Esophagus squamous epithelium (tissue), 5 donors: ENCODE data around the gene PPM1L. TPM values are rescaled to one million over a fixed set of nuclear protein-coding genes. Genes with fewer than 3 reads are reported as not detected.

Experiments used
- DNase-seq: peaks from one replicate; lab custom pipeline; 2025; lab: John Stamatoyannopoulos, UW
- H3K27ac ChIP-seq, 4 donors: fragments of 200-600 bp; sonication (generic); one replicate each; pipeline ENCODE4 v1.5.1; 2016 to 2019; ENCODE audit warnings: mild to moderate bottlenecking in 1 of 4
- H3K27me3 ChIP-seq, 4 donors: fragments of 200-600 bp; sonication (generic); 1 replicate in 3 of 4; 2 replicates in 1 of 4; pipeline versions ENCODE4 v1.5.1 to v1.6.0; 2017 to 2021; ENCODE audit warnings: antibody characterized with exemption in 1 of 4
- H3K36me3 ChIP-seq, 3 donors: fragments of 200-600 bp; sonication (generic); one replicate each; pipeline ENCODE4 v1.5.1; 2016 to 2019
- H3K4me1 ChIP-seq, 3 donors: fragments of 200-600 bp; sonication (generic); one replicate each; pipeline ENCODE4 v1.5.1; 2017 to 2019
- H3K4me3 ChIP-seq, 4 donors: fragments of 200-600 bp; sonication (generic); 1 replicate in 3 of 4; 2 replicates in 1 of 4; pipeline ENCODE4 v1.5.1; 2016 to 2019; ENCODE audit warnings: mild to moderate bottlenecking in 2 of 4, moderate library complexity in 1 of 4
- H3K9me3 ChIP-seq, 3 donors: fragments of 200-600 bp; sonication (generic); one replicate each; pipeline ENCODE4 v1.5.1; 2016 to 2019
- POLR2A ChIP-seq, 4 donors: fragments of 450-650 bp; IDR thresholded peaks; one replicate each; pipeline ENCODE4 v1.6.1; 2017; ENCODE audit warnings: antibody characterized with exemption in 4 of 4, mild to moderate bottlenecking in 4 of 4, moderate library complexity in 3 of 4
- WGBS, 2 donors: methylation state at CpG; one replicate each; pipeline ENCODE4 v1.1.5; 2018; 5-methylcytosine and 5-hydroxymethylcytosine counted together
- intact Hi-C: fragments of 100-400 bp; cut with DNase I; formaldehyde crosslinking; loops from one replicate; pipeline ENCODE4 v1.15.0; 2022
- total RNA-seq, 4 donors: library from RNA; depleted of rRNA; stranded (reverse); fragments of >200 nt; gene quantifications; one replicate each; pipeline ENCODE4 v1.1.0, GENCODE V29; 2016
- TF ChIP-seq, protein P1 (sequence below), 6 experiments: fragments of 450-650 bp in 4 of 6; fragments of 200-600 bp in 2 of 6; sonication (generic) in 2 of 6; IDR thresholded peaks; one replicate each; pipeline ENCODE4 v1.5.1; 2016 to 2019; ENCODE audit warnings: antibody characterized with exemption in 6 of 6, mild to moderate bottlenecking in 4 of 6, moderate library complexity in 4 of 6
- donor health status: DM: yes; HTN: yes; CAD: no.

The PPM1L gene
- total RNA-seq, 4 donors from 2014 or later, result 9.1 to 18.1 (median 12.1) TPM

DNA sequence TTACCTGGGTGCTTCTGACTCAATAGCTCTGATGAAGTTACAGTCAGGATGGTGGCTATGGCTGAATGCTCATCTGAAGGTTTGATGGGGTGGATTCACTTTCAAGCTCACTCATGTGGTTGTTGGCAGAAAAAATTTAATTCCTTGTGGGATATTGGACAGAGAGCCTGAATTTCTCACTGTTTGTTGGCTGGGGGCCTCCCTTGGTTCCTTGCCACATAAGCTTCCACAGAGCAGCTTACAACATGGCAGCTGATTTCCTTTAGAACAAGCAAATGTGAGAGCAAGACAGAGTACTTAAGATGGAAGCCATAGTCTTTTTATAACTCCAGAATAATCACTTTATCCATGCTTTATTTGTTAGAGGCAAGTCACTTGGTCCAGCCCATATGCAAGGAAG, 150.6 kb downstream of the PPM1L start:
- H3K9me3 ChIP-seq, result peaks cover 0 to 10% (median 0%) of the 10 kb centered on the region in 3 donors
- DNase-seq, result no peak
- intact Hi-C loops, result no loop called here
- no peaks in the 10 kb centered on the region for H3K4me1 ChIP-seq
- no peaks in the 10 kb centered on the region for H3K27me3 ChIP-seq
- no peak overlapping the region for H3K27ac ChIP-seq
- no peak overlapping the region for H3K4me3 ChIP-seq
- no peaks in the 10 kb centered on the region for H3K36me3 ChIP-seq
- TF ChIP-seq, protein P1, sequence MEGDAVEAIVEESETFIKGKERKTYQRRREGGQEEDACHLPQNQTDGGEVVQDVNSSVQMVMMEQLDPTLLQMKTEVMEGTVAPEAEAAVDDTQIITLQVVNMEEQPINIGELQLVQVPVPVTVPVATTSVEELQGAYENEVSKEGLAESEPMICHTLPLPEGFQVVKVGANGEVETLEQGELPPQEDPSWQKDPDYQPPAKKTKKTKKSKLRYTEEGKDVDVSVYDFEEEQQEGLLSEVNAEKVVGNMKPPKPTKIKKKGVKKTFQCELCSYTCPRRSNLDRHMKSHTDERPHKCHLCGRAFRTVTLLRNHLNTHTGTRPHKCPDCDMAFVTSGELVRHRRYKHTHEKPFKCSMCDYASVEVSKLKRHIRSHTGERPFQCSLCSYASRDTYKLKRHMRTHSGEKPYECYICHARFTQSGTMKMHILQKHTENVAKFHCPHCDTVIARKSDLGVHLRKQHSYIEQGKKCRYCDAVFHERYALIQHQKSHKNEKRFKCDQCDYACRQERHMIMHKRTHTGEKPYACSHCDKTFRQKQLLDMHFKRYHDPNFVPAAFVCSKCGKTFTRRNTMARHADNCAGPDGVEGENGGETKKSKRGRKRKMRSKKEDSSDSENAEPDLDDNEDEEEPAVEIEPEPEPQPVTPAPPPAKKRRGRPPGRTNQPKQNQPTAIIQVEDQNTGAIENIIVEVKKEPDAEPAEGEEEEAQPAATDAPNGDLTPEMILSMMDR (IDR thresholded peaks at IDR 0.05), result no peak
- no peak for TF ChIP-seq POLR2A (IDR thresholded peaks at IDR 0.05)

DNA sequence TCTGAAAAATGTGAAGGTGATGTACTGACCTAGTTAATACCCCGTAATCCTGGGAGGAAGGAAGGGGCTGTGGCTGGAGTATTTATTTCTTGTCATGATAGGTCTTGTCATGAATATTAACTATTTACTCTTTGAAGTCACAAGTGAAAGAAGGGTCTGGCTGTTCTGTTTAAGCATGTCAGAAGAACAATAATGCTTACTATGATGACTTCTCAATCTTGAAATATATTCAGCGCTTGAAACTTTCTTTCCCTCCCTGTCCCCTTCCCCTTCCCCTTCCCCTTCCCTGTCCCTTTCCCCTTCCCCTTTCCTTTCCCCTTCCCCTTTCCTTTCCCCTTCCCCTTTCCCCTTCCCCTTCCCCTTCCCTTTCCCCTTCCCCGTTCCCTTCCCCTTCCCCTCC, 153.9 kb downstream of the PPM1L start:
- H3K4me1 ChIP-seq, result no peaks in the 10 kb centered on the region
- WGBS, 2 donors, result 12 to 28% methylated on average over 3 of the region's 3 CpGs
- H3K36me3 ChIP-seq, result no peaks in the 10 kb centered on the region
- no peak for DNase-seq
- H3K27ac ChIP-seq, result no peak overlapping the region
- no peak for TF ChIP-seq POLR2A (IDR thresholded peaks at IDR 0.05)
- TF ChIP-seq, protein P1 (IDR thresholded peaks at IDR 0.05), result no peak
- intact Hi-C loops, result no loop called here
- peaks cover 0 to 10% (median 0%) of the 10 kb centered on the region in 3 donors for H3K9me3 ChIP-seq
- no peaks in the 10 kb centered on the region for H3K27me3 ChIP-seq
- H3K4me3 ChIP-seq, result no peak overlapping the region

DNA sequence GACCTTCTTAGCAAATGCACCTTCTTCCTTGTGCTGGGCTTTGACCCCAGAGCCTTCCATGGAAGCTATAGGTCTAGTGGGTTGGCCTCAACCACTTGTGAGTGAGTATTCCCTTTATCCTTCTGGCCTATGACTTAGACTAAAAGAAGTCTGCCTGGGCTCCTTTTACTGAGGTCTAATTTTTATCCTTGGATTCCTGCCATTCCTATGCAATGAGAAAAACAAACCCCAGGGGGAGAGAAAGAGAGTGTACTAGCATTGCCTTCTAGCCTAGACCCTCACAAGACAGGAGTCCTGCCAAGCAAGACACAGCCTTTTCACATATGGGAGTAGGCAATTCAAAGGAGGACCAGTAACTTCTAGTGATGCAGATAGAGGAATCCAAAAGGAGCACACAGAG, 155.4 kb downstream of the PPM1L start:
- DNase-seq, result no peak
- no peak for TF ChIP-seq POLR2A (IDR thresholded peaks at IDR 0.05)
- TF ChIP-seq, protein P1 (IDR thresholded peaks at IDR 0.05), result no peak
- intact Hi-C loops, result no loop called here
- H3K4me1 ChIP-seq, result no peaks in the 10 kb centered on the region
- H3K4me3 ChIP-seq, result no peak overlapping the region
- no peak overlapping the region for H3K27ac ChIP-seq
- no peaks in the 10 kb centered on the region for H3K36me3 ChIP-seq
- H3K9me3 ChIP-seq, result peaks cover 0 to 6% (median 0%) of the 10 kb centered on the region in 3 donors
- H3K27me3 ChIP-seq, result no peaks in the 10 kb centered on the region

- Histone ChIP-seq H3K27ac (no peak overlapping the region), H3K27me3 (no peaks in the 10 kb centered on the region), H3K4me1 (no peaks in the 10 kb centered on the region), H3K9me3 (no peaks in the 10 kb centered on the region), H3K36me3 (no peaks in the 10 kb centered on the region), H3K4me3 (no peak overlapping the region)
- WGBS, 2 donors, result 86 to 91% methylated on average over 3 of the region's 3 CpGs
- no peak for DNase-seq
- intact Hi-C loops, result no loop called here
- TF ChIP-seq POLR2A (IDR thresholded peaks at IDR 0.05), result no peak
- TF ChIP-seq, protein P1 (IDR thresholded peaks at IDR 0.05), result no peak
These were observed 160.4 kb downstream of the PPM1L start for GRCh38 chr3:160916472-160916871.

- Histone ChIP-seq H3K27me3 (no peaks in the 10 kb centered on the region), H3K36me3 (no peaks in the 10 kb centered on the region), H3K9me3 (no peaks in the 10 kb centered on the region), H3K4me1 (peaks cover 0 to 3% (median 0%) of the 10 kb centered on the region in 3 donors), H3K27ac (no peak overlapping the region), H3K4me3 (no peak overlapping the region)
- no peak for DNase-seq
- TF ChIP-seq POLR2A (IDR thresholded peaks at IDR 0.05), result no peak
- TF ChIP-seq, protein P1 (IDR thresholded peaks at IDR 0.05), result no peak
- WGBS, 2 donors, result 43 to 83% methylated on average over 1 to 2 of the region's 2 CpGs
- intact Hi-C loops, result no loop called here
These were observed 163.9 kb downstream of the PPM1L start for GRCh38 chr3:160919942-160920341.
